SK-N-MC (cell line): ENCODE measurements around the gene TRMT2A.

ENCODE experiments used
- EZH2 ChIP-seq: fragments of 200-600 bp; sonication (generic); IDR thresholded peaks from one replicate; pipeline ENCODE4 v1.6.1; 2017; ENCODE audit warnings: antibody characterized with exemption
- POLR2AphosphoS5 ChIP-seq: IDR thresholded peaks from 2 replicates; pipeline ENCODE4 v1.6.1; 2012; ENCODE audit warnings: mild to moderate bottlenecking, low read depth, low read length, borderline replicate concordance

DNA sequence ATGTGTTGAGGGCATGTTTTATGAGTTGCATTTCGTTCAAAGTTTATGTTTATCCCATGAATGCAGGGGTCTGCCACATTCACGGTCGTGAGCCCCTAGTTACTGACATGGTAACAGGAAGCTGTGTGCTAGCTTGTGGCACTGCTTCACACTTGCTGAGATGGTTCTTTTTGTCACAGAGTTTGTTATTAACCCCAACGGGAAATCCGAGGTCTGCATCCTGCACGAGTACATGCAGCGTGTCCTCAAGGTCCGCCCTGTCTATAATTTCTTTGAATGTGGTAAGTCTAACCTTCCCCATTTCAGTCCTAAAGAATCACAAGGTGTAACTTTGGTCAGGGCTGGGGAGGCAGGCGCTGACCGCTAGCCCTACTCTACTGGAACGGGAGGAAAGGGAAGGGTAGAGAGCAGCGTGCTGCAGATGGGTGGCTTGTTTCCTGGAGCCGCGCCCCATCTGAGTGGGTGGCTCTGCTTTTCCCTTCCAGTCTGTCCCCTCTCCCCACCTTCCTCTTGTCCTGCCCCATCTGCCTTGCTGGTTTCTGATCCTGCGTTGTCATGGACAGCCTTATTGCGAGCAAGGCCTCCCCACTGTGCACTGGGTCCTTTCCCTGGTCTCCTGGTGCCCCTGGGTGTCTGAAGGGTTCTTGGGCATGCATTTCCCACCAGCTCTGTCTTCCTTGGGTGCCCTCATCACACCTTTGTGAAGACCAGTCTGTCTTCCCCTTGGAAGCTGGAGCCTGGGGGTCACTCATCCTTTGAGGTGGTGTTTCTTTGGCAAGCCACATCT lies 25.1 kb downstream of the TRMT2A start:
- TF ChIP-seq EZH2 (no peak), POLR2AphosphoS5 (no peak)
